ENCODE data around the gene EBI3.
"Not testable (repeated sequence)": the region's sequence is repeated elsewhere in the genome, so short reads cannot be mapped to it uniquely, and the experiment has no call there.

EBI3 gene

DNA sequence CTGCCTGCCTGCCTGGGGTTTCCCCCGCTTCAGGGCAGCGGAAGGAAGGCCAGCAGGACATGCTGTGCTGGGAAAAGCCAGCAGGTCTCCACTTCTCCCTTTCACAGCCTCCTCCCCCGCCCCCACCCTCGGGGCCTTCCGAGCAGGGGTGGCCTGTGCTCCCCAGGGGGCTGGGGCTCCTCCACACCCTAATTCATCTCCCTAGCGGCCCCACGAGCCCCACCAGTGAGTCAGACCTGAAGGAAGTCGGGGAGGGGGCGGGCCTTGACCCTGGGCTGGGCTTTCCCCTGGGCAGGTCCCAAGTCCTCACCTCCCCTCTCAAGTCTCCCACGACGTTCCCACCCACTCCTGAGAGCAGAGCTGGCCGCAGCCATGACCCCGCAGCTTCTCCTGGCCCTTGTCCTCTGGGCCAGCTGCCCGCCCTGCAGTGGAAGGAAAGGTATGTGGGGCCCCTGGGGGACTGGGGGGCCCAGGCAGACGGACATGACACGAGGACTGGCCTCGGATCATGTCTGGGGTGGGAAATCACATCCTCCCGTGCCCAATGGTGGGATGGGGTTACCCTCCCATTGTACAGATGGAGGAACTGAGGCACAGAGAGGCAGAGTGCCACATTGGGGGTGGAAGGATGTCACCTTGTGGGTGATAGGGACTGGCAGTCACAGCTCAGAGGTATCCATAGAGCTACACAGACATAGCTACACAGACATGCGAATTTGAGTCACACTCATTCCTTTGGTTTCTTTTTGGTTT is at the start of gene EBI3:
TSS of gene EBI3 (plus strand) at position 345 of the 753 bp plus-strand sequence. CDS start at position 373, 28 bp downstream.
- peak in 2 of 3 experiments; percentile 2 to 68 for DNase-seq (ENCODE audit: low read depth in 3 of 3)

DNA sequence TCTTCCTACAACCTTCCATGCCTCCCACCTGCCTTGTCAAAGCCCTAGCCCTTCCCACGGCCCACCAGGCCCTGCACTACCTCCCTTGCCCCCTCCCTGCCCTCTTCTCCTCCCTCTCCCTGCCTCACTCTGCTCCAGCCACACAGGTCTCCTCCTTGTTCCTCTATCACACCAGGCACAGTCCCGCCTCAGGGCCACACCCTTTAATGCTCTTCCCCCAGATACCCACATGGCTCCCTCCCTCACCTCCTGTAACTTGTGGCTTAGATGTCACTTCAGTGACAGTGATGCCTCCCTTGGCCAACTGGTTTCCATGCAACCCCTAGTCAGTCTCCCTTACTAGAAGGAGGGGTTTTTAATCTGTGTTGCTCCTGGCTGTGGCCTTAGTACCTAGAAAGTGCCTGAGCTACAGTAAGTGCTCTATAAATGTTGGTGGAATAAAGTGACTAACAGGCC is 48.2 kb upstream of the EBI3 start:
- no peak for DNase-seq (ENCODE audit: low read depth in 3 of 3)

DNA sequence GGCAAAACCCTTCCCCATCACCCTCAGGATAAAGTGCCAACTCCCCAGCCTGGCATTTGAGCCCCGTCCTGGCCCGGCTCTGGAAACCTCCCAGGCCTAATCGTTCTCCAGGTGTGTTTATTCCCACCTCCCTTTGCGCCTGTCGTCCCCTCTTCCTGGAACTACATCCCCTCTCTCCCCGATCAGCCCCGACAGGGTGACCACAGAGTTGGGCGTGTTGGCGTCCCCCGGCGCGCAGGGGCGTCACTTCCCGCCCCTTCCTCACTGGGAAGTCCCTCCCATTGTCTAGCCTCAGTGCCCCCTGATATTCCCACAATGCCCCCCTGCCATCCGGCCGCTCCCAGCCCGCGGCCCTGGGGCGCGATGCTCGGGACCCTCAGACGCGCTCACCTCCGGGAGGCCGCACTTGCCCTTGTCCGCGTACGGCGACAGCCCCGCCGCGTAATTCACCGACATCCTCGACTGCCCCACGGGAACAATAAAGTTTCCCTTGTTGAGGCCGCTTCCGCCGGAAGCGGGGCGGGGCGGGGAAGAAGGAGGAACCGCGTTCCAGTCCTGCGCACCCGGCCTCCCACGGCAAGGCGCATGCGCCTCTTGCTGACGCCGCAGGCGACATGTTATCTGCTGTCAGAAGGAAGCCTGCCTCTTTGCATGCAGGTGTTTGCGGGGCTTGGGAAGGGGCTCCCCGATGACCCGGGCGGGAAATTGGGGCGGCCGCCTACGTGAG is 47.1 kb upstream of the EBI3 start, which contains the start of the genes ANKRD24 and SIRT6:
TSS of gene ANKRD24 (plus strand) at position 606 of the 727 bp plus-strand sequence. CDS start 3,737 bp downstream, outside the sequence.
TSS of gene SIRT6 (minus strand) at position 480 of the 727 bp plus-strand sequence. CDS start at position 456, 24 bp downstream.
- DNase-seq (ENCODE audit: low read depth in 3 of 3): peak; percentile 91 to 96 (median 94)

DNA sequence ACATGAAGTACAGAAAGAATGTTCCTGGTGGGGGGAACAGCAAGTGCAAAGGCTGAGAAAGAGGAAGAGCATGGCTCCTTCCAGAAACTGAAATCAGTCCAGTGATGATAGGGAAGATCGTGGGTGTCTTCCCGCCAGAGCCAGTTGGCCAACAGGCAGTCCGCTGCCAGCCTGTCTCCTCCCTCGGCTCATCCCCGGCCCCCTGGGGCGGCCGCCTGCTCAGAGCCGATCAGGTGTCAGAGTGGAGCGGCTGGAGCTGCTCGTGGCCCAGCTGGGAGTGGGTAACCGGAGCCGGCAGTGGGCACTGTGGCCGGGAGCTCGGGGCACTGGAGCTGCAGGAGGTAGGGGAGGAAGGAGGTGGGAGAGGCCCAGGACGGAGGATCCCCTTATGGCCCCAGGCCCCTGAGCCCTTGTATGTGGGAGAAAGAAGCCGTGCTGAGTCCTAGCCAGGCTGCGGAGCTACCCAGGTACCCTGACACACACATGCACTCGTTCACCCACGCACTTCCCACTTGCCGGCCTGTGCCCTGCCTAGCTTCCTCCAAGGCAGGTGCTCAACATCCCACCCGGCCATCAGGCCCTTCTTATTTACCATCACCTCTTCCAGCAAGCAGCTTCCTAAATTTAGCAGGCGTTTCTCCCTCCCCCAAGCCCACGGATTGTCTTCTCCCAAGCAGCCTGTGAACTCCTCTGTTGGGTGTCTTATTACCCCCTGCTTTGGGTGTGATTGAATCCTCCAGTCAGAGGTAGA is 45.2 kb upstream of the EBI3 start:
- no peak for DNase-seq (ENCODE audit: low read depth in 3 of 3)

DNA sequence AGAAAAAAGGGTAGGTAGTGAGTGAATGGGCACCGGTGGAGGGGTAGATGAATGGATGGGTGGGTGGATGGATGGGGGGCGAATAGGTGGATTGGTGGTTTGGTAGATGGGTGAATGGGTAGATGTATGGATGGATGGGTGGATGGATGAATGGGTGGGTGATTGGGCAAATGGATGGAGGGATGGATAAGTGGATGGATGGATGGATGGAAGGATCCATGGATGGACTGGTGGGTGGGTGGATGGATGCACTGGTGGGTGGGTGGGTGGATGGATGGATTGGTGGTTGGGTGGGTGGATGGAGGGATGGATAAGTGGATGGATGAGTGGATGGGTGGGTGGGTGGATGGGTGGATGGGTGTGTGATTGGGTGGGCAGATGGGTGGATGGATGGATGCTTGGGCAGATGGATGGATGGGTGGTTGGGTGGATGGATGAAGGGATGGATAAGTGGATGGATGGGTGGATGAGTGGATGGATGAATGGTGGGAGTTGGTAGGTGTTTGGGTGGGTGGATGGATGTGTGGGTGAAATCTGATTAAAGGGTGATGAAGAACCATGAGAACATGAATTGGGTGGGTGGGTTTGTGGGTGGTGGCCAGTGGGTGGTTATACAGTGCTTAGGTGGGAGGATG is 44.5 kb upstream of the EBI3 start:
- DNase-seq (ENCODE audit: low read depth in 3 of 3): no peak

DNA sequence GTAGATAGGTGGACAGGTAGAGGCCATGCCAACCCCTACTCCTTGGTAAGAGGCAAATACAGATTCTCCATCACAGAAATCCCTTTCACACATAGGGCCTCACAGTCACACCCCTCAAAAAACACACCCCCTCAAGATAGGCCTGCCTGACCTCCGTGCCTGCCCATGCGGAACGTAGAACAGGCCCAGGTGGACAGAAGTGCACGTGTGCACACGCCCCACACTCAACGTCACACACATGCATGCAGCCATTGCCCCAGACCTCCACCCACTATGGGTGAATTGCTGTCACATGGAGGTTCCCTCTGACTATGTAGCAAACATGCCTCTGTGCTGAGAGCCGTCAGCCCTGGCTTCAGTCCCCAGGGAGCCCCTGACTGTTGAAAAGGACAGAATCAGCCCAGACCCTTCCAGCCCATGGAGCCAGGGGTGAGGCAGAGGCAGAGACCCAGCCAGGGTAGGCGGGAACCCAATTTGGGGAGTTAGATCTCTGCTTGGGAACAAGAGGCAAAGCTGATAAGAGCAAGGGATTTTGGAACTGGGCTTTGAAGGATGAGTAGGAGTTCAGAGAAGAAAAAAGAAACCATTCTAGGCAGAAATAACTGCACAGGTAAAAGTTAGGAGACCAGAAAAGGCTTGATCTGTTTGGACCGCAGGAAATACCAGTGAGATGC is 43.8 kb upstream of the EBI3 start:
- no peak for DNase-seq (ENCODE audit: low read depth in 3 of 3)

DNA sequence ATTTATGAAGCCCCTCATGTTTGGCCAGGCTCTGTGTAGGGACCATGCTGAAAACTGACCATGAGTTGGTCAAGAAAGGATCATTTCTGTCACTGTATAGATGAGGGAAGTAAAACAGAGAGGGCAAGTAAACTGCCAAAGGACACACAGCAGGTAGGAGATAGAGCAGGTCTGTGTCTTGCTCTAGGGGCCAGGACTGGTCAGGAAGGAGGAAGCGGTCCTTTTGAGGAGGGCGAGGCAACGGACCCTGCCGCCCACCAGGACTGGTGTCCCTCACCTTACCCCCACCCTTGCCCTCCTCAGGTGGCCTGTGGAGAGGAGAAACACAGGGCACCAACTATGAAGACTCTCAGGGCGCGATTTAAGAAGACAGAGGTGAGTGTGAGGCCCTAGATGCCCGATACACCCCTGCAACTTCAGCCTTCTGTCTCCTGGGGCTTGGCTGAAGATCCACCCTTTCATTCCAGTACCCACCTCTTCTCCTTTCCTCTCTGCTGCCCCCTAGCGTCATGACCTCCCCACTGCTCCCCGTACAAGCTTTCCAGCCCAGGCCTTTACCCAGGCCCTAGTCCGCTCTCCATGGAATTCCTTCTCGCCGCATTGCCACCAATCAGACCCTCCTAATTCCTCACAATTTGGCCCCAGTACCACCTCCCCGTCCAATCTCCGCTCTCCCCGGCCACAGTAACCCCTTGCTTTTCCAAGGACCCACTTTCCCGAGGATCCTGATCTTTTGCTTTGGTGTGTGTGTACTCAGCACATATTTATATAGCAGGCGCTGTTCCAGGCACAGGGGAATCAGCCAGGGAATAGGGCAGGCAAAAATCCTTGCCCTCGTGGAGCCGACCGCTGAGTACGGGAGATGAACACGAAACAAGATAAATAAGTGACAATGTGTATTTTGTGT is 43.0 kb upstream of the EBI3 start:
- peak; percentile 66 to 81 (median 81) for DNase-seq (ENCODE audit: low read depth in 3 of 3)

DNA sequence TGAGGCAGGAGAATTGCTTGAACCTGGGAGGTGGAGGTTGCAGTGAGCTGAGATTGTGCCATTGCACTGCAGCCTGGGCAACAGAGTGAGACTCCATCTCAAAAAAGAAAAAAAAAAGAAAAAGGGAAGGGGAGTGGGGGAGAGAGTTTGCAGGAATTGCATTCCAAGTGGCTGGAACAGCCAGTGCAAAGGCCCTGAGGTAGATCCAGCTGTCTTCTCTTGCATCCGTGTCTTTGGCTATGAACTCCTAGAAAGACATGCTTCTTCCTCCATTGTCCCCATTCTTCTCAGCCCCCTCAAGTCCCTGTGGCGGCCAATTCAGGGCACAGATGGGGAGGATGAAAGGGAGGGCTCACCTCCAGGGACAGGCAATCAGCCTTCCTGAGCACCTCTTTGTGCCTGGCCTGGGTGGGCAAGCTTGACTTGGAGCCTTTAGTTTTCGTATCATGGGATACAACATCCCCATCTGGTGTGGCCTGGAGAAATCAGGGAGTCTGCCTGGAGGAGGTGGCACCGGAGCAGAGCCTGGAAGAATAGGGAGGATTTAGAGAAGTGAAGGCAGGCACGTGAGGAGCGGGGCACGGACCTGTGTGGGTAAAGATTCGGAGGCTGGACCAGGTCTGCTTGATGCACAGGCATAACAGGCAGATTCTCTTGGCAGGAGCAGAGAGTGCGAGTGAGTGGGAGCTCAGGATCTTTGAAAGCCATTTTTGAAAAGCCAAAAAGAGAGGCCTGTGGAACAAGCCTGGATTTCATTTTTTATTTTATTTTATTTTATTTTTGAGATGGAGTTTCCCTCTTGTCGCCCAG is 41.8 kb upstream of the EBI3 start:
- DNase-seq (ENCODE audit: low read depth in 3 of 3): no peak

DNA sequence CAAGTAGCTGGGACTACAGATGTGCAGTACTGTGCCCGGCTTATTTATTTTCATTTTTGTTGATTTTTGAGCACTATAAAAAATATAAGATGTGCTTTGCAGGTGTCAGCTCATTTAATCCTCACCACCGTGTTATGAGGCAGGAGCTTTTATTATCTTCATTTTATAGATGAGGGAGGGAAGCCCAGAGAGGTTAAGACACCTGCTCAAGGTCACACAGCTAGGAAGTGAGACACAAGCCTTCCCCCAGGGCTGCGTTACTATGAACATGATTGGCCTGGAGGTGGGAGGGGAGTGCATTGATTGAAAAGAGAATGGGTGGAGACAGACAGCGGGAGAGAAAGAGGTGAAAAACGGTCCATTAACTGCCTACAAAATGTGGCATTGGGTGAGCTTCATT is 39.7 kb upstream of the EBI3 start:
- no peak for DNase-seq (ENCODE audit: low read depth in 3 of 3)

DNA sequence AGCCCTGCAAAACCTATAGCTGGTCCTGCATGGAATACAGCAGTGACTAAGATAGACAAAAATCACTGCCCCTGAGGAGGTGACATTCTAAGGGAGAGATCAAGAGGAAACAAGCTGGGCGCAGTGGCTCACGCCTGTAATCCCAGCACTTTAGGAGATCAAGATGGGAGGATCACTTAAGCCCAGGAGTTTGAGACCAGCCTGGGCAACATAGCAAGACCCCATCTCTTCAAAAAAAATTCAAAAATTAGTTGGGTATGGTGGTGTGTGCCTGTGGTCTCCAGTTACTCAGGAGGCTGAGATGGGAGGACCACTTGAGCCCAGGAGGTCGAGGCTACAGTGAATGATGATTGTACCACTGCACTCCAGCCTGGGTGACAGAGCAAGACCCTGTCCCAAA is 36.8 kb upstream of the EBI3 start:
- DNase-seq (ENCODE audit: low read depth in 3 of 3): not testable (repeated sequence)

DNA sequence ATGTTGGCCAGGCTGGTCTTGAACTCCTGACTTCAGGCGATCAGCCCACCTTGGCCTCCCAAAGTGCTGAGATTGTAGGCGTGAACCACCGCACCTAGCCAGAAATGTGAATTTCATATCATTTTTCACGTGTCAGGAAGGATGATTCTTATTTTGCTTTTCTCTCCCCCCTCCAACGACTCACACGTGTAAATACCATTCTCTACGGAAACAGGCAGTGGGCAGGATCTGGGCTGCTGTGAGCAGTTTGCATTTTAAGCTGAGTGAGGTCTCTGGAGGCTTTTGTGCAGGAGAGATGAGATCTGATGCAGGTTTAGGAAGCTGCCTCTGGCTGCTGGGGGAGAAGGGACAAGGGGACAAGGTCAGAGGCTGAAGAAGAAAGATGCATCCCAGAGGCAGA is 35.0 kb upstream of the EBI3 start:
- no peak for DNase-seq (ENCODE audit: low read depth in 3 of 3)

DNA sequence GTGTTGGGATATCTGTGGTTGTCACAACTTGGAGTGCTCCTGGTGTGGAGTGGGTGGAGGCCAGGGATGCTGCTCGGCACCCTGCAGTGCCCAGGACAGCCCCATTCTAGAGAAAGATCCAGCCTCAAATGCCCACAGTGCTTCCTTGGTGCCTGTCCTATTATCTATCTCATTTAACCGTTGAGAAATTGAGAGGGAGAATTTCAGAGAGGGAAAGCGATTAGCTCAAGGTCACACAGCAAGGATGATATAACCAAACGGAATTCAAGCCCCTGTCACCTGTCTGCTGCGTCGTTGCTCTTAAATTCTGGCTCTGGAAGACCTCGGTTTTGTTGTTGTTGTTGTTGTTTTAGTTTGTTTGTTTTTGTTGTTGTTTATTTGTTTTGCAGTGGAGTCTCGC is 33.3 kb upstream of the EBI3 start:
- DNase-seq (ENCODE audit: low read depth in 3 of 3): no peak

DNA sequence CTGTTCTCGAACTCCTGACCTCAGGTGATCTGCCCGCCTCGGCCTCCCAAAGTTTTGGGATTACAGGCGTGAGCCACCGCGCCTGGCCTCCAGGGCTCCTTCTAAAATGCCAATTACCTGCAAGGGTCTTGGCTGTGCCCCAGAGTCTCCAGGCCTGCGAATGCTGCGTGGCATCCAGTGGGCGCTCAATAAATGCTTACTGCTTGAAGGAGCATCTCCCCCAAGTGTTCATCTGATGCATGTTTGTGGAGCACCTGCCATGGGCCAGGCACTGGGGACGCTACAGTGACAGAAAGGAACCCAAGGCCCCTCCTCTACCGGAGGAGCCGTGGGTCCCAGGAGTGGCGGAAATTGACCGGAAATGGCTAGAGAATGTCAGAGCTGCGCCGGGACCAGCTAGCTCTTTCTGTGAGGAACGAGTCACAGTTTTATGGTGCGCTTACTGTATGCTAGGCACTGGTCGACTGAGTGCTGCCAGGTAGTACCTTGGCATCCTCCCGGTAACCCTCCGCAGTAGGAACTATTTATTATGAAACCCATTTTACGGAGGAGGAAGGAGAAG is 32.7 kb upstream of the EBI3 start:
- no peak for DNase-seq (ENCODE audit: low read depth in 3 of 3)

DNA sequence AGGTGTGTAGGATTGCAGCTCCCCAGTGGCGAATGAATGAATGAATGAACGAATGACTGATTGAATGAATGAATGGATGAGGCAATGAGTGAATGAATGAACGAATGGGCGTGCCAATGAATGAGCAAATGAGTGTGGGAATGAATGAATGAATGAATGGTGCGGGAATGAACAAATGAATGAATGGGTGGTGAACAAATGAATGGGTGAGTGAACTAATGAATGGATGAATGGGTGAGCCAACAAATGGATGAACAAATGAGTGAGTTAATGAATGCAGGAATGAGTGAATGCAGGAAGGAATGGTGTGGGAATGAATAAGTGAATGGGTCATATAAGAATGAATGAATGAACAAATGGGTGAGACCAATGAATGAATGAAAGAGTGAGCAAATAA is 32.1 kb upstream of the EBI3 start:
- no peak for DNase-seq (ENCODE audit: low read depth in 3 of 3)

DNA sequence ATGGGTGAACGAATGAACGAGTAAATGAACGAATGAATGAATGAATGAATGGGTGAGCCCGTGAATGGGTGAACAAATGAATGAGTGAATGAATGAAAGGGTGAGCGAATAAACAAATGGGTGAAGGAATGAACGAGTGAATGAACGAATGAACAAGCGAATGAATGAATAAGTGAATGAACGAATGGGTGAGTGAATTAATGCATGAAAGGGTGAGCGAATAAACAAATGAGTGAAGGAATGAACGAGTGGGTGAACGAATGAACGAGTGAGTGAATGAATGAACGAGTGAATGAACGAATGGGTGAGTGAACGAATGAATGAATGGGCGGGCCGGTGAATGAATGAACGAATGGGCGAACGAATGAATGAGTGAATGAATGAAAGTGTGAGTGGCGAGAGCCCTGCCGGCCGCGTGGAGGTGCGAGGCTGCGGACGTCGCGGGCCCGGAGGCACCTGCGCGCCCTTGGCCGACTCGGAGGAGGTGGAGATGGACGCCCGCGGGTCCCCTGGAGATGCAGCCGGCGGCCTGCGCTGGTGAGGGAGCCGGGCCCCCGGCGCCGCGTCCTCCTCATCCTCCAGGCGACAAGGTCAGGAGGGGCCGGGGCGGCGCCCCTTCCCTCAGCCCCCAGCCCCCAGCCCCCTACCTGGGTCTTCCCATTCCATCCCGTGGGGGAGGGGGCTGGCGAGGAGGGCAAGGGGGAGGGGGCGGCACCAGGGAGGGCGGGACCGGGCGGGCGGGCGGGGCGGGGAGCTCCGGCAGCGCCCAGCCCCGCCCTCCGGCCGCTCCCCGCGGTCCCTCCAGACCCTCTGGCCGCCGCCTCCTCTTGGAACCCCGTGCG is 31.5 kb upstream of the EBI3 start:
- no peak for DNase-seq (ENCODE audit: low read depth in 3 of 3)

DNA sequence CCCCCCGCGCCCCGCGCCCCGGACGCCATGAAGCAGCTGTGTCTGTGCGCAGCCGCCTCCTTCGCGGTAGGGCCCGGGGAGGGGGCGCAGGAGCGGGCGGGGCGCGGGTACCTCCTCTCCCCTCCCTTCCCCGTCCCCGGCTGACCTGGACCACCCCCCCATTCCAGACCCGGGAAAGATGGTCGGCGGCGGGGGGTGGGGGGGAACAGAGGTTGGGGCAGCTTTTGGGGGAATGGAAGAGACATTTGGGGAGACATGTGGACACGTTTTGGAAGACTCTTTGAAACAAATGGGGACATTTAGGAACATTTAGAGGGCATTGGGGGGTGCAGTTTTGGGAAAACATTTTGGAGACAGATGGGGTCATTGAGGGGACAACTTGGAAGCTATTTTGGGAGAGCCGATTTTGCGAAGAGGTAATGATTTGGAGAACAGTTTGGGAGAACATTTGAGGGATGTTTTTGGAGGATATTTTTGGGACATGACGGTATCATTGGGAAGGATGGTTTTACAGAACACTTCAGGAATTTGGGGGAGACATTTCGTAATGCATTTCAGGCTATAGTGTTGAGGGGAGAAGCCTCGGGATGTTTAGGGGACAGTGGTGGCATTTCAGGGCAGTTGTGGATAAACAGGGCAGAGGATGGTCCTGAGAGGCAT is 30.7 kb upstream of the EBI3 start:
- DNase-seq (ENCODE audit: low read depth in 3 of 3): no peak

DNA sequence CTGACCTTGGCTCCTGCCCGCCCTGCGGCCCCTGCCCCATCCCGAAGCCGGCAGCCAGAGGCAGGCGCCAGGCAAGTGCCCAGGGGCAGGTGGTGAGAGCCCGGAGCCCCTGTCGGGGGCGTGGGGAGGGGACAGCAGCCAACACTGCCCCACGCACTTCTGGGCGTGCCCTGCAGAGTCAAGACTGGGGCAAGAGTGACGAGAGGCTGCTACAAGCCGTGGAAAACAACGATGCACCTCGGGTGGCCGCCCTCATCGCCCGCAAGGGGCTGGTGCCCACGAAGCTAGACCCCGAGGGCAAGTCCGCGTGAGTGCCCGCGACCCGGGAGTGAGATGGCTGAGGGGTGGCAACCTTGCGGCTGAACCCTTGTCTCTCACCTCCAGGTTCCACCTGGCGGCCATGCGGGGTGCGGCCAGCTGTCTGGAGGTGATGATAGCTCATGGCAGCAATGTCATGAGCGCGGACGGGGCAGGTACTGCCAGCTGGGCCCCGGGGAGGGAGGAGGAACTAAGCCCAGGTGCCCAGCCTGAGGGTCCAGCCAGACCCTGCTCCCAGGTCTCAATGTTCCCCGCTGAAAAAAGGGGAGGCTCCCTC is 29.5 kb upstream of the EBI3 start:
- DNase-seq (ENCODE audit: low read depth in 3 of 3): no peak
